GM12874 (cell line): ENCODE measurements around the gene GNB1L.

Source experiments
- TF ChIP-seq, protein P1 (sequence below): IDR thresholded peaks from 2 replicates; pipeline ENCODE4 v1.5.1; 2011; ENCODE audit warnings: low read depth, mild to moderate bottlenecking, control low read depth, low read length, moderate library complexity; ENCODE audit not compliant: insufficient read depth

GNB1L gene

DNA sequence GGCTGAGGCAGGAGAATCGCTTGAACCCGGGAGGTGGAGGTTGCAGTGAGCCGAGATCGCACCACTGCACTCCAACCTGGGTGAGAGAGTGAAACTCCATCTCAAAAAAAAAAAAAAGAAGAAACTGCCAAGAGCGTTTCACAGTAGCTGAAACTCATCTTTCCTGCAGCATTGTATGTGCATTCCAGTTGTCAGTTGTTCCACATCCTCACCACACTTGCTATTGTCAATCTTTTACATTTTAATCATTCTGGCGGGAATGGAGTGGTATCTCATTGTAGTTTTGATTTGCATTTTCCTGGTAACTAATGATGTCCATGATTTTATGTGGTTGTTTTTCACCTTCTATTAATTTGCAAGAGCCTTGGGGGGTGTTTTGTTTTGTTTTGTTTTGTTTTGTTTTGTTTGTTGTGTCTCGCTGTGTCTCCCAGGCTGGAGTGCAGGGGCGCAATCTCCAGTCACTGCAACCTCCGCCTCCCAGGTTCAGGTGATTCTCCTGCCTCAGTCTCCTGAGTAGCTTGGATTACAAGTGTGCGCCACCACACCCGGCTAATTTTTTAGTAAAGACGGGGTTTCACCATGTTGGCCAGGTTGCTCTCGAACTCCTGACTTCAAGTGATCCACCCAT lies 8.1 kb upstream of the GNB1L start:
- TF ChIP-seq, protein P1, sequence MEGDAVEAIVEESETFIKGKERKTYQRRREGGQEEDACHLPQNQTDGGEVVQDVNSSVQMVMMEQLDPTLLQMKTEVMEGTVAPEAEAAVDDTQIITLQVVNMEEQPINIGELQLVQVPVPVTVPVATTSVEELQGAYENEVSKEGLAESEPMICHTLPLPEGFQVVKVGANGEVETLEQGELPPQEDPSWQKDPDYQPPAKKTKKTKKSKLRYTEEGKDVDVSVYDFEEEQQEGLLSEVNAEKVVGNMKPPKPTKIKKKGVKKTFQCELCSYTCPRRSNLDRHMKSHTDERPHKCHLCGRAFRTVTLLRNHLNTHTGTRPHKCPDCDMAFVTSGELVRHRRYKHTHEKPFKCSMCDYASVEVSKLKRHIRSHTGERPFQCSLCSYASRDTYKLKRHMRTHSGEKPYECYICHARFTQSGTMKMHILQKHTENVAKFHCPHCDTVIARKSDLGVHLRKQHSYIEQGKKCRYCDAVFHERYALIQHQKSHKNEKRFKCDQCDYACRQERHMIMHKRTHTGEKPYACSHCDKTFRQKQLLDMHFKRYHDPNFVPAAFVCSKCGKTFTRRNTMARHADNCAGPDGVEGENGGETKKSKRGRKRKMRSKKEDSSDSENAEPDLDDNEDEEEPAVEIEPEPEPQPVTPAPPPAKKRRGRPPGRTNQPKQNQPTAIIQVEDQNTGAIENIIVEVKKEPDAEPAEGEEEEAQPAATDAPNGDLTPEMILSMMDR: no peak

DNA sequence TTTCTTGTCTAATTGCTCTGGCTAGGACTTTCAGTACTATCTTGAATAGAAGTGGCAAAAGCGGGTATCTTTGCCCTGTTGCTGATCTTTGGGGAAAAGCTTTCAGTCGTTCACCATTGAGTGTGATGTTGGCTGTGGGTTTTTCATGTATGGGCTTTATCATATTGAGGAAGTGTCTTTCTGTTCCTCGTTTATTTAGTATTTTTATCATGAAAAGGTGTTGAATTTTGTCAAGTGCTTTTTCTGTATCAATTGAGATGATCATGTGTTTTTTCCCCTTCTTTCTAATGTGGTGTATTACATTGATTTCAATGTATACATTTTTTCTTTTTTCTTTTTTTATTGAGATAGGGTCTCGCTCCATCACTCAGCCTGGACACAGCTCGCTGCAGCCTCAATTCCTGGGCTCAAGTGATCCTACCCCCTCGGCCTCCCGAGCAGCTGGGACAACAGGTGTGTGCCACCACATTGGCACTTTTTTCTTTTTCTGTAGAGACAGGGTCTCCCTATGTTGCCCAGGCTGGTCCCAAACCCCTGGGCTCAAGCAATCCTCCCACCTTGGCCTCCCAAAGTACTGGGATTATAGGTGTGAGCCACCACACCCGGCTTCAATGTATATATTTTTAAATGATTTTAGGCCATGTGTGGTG lies 5.3 kb upstream of the GNB1L start:
- TF ChIP-seq, protein P1: no peak

DNA sequence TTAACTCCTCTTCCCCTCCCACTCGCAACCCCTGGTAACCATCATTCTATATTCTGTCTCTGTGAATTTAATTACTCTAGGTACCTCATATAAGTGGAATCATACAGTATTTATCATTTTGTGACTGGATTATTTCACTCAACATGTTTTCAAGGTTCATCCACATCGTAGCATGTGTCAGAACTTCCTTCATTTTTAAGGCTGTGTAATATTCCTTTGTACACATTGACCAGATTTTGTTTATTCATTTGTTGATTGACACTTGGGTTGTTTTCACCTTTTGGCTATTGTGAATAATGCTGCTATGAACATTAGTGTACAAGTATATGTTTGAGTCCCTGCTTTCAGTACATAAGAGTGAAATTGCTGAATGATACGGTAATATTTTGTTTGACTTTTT lies 2.7 kb upstream of the GNB1L start:
- TF ChIP-seq, protein P1: no peak

DNA sequence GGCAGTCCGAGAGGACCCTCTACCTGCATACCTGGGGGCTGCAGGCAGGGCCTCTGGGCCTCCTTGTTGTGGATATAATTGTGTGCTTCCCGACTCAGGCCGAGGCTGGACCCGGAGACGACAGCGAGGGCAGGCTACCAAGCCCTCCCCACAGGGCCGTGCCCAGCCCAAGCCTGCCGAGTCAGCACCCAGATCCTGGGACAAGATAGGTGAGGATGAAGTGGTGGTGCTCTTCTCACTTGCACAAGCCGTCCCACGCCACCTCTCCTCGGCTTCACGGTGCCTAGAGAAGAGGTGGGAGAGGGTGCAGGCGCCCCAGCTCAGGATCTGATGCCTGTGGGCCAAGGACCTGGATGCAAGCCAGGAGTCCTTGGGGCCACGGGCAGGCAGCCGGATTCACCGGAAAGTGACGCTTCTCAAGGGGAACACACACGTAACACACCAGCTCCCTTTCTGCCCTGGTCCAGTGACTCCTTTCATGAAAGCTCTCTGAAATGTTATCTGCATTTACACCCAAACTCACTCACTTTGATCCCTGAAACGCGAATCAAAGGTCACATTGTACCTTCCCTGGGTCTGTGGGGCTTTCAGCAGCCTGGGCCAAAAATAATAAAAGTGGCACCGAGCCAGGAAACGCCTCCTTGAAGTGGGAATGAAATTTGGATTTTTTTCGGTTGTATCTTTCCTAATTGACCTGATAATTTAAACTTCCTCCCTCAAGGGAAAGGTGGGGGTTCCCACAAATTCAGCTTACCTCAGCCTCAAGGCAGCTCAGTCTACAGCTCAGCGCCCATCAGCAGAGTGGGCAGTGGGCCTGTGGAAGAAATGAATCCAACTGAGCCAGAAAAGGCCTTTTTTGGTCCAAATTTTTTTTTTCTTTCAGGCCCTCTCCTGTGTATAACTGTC lies 1.1 kb upstream of the GNB1L start:
- TF ChIP-seq, protein P1: no peak

DNA sequence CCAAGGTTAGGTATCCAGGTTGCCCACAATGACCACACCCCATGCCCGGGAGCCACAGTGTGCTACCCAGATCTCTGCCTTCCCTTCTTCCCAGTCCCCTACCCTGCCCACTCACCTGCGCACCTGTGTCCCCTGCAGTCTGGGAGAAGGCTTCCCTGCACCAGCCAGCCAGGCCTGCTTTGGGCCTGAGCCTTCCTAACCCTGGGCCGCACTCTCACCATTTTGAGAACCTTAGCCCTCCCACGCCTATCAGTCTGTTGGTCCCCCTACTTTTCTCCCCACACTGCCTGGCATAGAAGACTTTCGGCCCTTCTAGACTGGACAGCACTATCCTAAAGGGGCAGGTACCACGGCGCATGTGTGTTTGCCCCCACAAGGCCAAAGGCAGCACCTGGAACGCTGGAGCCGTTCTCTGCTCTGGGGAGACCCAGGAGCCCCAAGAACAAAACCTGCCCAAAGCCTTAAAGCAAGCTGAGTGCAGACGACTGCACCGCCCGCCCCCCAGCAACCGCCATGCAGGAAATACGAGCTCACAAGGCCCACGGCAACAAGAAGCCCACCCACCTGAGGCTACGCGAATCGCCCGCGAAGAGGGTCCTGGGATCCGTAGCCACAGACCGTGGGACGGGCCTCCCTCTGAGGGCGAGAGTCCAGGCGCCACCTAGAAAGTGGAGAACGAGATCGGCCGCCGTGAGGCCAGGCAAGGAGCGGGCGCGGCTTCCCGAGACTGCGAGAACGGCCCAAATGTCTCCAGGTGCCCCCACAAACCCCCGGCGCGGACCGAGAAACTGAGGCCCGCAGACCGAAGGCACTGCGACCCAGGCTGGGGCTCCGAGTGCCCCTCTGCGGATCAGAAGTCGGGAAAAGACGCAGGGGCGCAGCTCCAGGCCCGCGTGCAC lies 546 bp downstream of the GNB1L start:
- TF ChIP-seq, protein P1: no peak

DNA sequence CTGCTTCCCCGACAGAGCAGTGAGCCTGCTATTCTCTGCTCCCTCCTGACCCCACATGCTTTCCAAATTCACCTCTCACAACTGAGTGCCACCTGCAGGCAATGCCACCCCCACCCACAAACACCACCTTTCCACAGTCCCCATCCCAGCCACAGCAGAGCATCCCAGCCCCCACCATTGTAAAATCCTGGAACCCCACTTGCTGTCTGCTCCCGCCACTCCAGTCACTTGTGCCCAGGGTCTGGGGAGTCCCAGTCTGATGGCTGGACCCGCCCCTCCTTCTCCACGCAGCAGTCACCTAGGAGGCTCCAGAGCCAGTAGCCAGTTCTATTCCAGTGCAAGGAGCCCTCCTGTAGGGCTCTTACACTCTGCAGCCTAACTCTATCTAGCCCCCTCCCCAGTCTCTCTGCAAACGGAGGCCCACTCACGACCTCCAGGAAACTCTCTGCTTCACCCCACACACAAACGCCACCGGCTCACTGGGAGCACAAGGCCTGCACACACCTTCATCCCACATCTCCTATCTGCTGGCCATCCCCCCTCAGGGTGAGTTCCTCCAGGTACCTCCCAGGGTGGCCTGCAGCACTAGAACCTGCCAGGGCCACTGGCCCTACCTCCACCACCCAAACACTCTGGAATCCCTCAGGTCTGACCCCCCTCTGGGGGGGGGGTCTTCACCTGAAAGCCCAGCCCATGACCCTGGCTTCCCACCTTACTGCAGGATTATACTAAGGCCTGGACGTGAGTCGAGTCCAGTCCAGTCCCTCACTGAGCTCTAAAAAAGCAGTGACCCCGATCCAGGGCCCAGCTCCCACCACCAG lies 1.4 kb downstream of the GNB1L start:
- TF ChIP-seq, protein P1: no peak
